Mucosa of descending colon (tissue), 3 donors: Measurements from ENCODE around the gene ACBD6. TPM values are rescaled to one million over a fixed set of nuclear protein-coding genes. Genes with fewer than 3 reads are reported as not detected.

Source experiments
- ATAC-seq: fragments of 200-7000 bp; cut with Tn5 transposase; one replicate; pipeline ENCODE4 v1.9.1; 2020; ENCODE audit warnings: mild to moderate bottlenecking, moderate library complexity
- DNase-seq, 3 donors: peaks; one replicate each; pipeline ENCODE4 v3.0.0-alpha.2; 2020
- H3K36me3 ChIP-seq: fragments of 200-600 bp; one replicate; pipeline ENCODE4 v1.8.0; 2021; ENCODE audit warnings: low read depth, mild to moderate bottlenecking
- H3K4me1 ChIP-seq: fragments of 200-600 bp; one replicate; pipeline ENCODE4 v1.8.0; 2021; ENCODE audit warnings: low read depth, mild to moderate bottlenecking
- H3K4me3 ChIP-seq: fragments of 200-600 bp; one replicate; pipeline ENCODE4 v1.8.0; 2021; ENCODE audit warnings: mild to moderate bottlenecking
- H3K9me3 ChIP-seq: fragments of 200-600 bp; one replicate; pipeline ENCODE4 v1.8.0; 2021; ENCODE audit warnings: mild to moderate bottlenecking
- CTCF ChIP-seq: fragments of 200-600 bp; IDR thresholded peaks from one replicate; pipeline ENCODE4 v1.8.0; 2022; ENCODE audit warnings: antibody characterized with exemption, mild to moderate bottlenecking
- intact Hi-C, 2 donors: fragments of 100-400 bp; cut with DNase I in 1 of 2; cut with micrococcal nuclease in 1 of 2; formaldehyde crosslinking; loops; one replicate each; pipeline versions ENCODE4 v1.11.0 to v1.11.1; 2022; cut with DNase I, micrococcal nuclease
- total RNA-seq, 3 donors: library from RNA; stranded (reverse); fragmentation: NEBNext Ultra II Directional in 2 of 3; extraction: Animal tissue kit (Norgen Biotek cat#: 25700) in 2 of 3; gene quantifications; one replicate each; pipeline versions ENCODE4 v1.2.1 to v1.2.4, GENCODE V29; 2021 to 2023
- donor health status: DM: no; HTN: no; CAD: no; lungs with moderate emphysema.
- donor health status: DM: no; HTN: no; CAD: no.
- donor health status: DM: no; HTN: yes; CAD: no.

Gene ACBD6
- total RNA-seq, 3 donors from 2014 or later, result 23.3 to 32.8 (median 25.0) TPM

GRCh38 chr1:180385144-180385543 lies 117.2 kb downstream of the ACBD6 start:
- H3K9me3 ChIP-seq, result peaks cover 29% of the 10 kb centered on the region
- no peak for ATAC-seq
- no peak for TF ChIP-seq CTCF

GRCh38 chr1:180384286-180385005 lies 117.9 kb downstream of the ACBD6 start:
- TF ChIP-seq CTCF, result no peak
- H3K4me3 ChIP-seq, result no peak overlapping the region
- no peak for DNase-seq
- intact Hi-C loops, result no loop called here
- peaks cover 36% of the 10 kb centered on the region for H3K9me3 ChIP-seq
- H3K4me1 ChIP-seq, result no peaks in the 10 kb centered on the region
- ATAC-seq, result no peak
- no peaks in the 10 kb centered on the region for H3K36me3 ChIP-seq

More at GRCh38 chr1:180385144-180385543, 117.2 kb downstream of the ACBD6 start:
- Histone ChIP-seq H3K4me3 (no peak overlapping the region), H3K36me3 (no peaks in the 10 kb centered on the region), H3K4me1 (no peaks in the 10 kb centered on the region)
- intact Hi-C loops, result no loop called here
- DNase-seq, result no peak

GRCh38 chr1:180382326-180383115 lies 119.9 kb downstream of the ACBD6 start:
- Histone ChIP-seq H3K9me3 (peaks cover 40% of the 10 kb centered on the region), H3K36me3 (no peaks in the 10 kb centered on the region), H3K4me3 (no peak overlapping the region), H3K4me1 (no peaks in the 10 kb centered on the region)
- ATAC-seq (no peak), DNase-seq (no peak)
- no peak for TF ChIP-seq CTCF
- intact Hi-C loops, result no loop called here

DNA sequence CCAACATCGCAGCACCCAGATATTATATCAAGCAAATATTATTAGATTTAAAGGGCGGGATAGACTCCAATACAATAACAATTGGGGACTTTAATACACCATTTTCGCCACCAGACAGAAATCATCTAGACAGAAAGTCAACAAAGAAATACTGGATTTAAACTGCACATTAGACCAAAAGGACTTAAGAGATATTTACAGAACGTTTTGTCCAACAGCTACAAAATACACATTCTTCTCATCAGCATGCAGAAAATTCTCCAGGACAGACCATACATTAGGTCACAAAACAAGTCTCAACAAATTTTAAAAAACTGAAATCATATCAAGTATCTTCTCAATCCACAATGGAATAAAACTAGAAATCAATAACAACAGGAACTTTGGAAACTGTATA lies 121.2 kb downstream of the ACBD6 start:
- DNase-seq (no peak), ATAC-seq (no peak)
- H3K36me3 ChIP-seq, result no peaks in the 10 kb centered on the region
- H3K4me3 ChIP-seq, result no peak overlapping the region
- peaks cover 40% of the 10 kb centered on the region for H3K9me3 ChIP-seq
- no peak for TF ChIP-seq CTCF
- intact Hi-C loops, result no loop called here
- H3K4me1 ChIP-seq, result no peaks in the 10 kb centered on the region

DNA sequence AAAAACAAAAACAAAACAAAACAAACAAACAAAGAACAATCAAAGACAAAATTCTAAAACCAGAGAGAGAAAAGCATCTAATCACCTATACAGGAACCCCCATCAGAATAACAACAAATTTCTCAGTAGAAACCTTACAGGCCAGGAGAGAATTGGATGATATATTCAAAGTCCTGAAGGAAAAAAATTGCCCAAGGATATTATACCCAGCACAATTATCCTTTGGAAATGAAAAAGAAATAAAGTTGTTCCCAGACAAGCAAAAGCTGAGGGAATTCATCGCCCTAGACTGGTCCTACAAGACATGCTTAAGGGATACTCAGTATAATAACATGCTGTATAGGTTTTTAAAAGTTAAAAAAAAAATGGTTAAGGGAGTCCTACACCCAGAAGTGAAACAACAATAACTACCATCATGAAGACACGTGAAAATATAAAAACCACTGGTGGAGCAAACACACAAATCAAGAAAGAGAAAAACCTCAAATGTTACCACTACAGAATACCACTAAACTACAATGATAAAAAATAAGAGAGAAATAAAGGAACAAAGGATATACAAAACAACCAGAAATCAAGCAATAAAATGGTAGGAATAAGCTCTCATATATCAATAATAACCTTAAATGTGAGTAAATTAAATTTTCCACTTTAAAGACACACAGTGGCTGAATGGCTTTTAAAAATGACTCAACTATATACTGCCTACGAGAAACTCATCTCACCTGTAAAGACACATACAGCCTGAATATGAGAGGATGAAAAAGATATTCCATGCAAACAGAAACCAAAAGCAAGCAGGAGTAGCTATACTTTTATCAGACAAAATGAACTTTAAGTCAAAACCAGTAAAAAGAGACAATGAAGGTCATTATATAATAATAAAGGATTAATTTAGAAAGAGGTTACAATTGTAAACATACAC lies 121.9 kb downstream of the ACBD6 start:
- H3K4me3 ChIP-seq, result no peak overlapping the region
- ATAC-seq, result no peak
- intact Hi-C loops, result no loop called here
- no peaks in the 10 kb centered on the region for H3K36me3 ChIP-seq
- H3K4me1 ChIP-seq, result no peaks in the 10 kb centered on the region
- peaks cover 35% of the 10 kb centered on the region for H3K9me3 ChIP-seq
- DNase-seq, result no peak
- TF ChIP-seq CTCF, result no peak
